Chondrocyte (in vitro differentiated cells): ENCODE measurements around the gene LSS. TPM values are rescaled to one million over a fixed set of nuclear protein-coding genes. Genes with fewer than 3 reads are reported as not detected.
A peak's percentile ranks its signal among the peaks of the same experiment; 100 is the strongest.
"Not testable (repeated sequence)": the region's sequence is repeated elsewhere in the genome, so short reads cannot be mapped to it uniquely, and the experiment has no call there.

Source experiments
- DNase-seq: peaks from one replicate; pipeline ENCODE4 v3.0.0; 2021; ENCODE audit warnings: mixed read lengths, low spot score
- H3K27ac Mint-ChIP-seq: one replicate; pipeline ENCODE4 v1.8.0; 2021; ENCODE audit warnings: mild to moderate bottlenecking, moderate library complexity, mixed read lengths; ENCODE audit not compliant: unreplicated experiment
- H3K27me3 Mint-ChIP-seq: 2 replicates; pipeline ENCODE4 v1.8.0; 2021; ENCODE audit warnings: low read depth, mixed read lengths
- H3K36me3 Mint-ChIP-seq: 2 replicates; pipeline ENCODE4 v1.8.0; 2021; ENCODE audit warnings: low read depth, mixed read lengths
- H3K4me1 Mint-ChIP-seq: 2 replicates; pipeline ENCODE4 v1.8.0; 2021; ENCODE audit warnings: low read depth, mild to moderate bottlenecking, mixed read lengths
- H3K4me3 Mint-ChIP-seq: one replicate; pipeline ENCODE4 v1.8.0; 2021; ENCODE audit warnings: mild to moderate bottlenecking, moderate library complexity, mixed read lengths; ENCODE audit not compliant: unreplicated experiment
- H3K9me3 Mint-ChIP-seq: 2 replicates; pipeline ENCODE4 v1.8.0; 2021; ENCODE audit warnings: low read depth, mixed read lengths
- total RNA-seq: library from RNA; stranded (reverse); gene quantifications from 3 replicates; pipeline ENCODE4 v1.2.1, GENCODE V29; 2021
- TF ChIP-seq, protein P1 (sequence below): fragments of 200-600 bp; sonication (generic); IDR thresholded peaks from 2 replicates; pipeline ENCODE4 v1.5.0; 2021; ENCODE audit warnings: antibody characterized with exemption, mild to moderate bottlenecking, moderate library complexity

LSS gene
- total RNA-seq, 1 donor from 2014 or later: 107 TPM

DNA sequence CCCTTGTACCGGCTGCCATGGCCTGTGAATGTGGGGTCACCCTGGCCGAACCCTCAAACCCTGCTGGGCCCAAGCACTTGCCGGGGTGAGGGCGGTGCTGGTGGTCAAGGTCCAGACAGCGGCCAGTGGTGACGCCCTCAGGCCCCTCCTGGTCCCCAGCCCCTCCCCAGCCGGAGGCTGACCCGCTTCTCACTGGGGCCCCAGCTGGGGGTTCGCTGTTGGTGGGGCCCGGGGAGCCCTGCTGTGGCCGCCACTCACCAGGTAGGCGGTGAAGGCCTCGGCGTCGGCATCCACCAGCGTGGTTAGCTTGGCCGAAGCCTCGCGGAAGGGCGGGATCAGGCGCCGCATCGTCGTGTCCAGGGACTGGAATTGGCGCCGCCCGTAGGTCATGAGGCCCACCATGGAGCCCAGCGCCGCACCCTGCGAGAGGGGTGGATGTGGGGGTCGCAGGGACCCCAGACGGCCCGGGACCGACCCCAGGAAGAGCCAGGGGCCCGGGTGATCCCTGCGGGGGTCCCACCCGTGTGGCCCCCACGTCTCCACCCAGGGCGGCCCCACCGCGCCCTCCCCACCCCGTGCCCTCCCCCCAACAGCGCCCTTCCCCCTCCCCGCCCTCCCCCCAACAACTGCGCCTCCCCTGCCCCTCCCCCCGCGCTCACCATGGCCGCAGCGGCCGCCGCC, 83.3 kb downstream of the LSS start:
- Mint-ChIP-seq H3K36me3 (peaks cover 3% of the 10 kb centered on the region), H3K27me3 (peaks cover 6% of the 10 kb centered on the region), H3K27ac (no peak overlapping the region), H3K4me3 (no peak overlapping the region), H3K4me1 (peaks cover 14% of the 10 kb centered on the region), H3K9me3 (no peaks in the 10 kb centered on the region)
- TF ChIP-seq, protein P1, sequence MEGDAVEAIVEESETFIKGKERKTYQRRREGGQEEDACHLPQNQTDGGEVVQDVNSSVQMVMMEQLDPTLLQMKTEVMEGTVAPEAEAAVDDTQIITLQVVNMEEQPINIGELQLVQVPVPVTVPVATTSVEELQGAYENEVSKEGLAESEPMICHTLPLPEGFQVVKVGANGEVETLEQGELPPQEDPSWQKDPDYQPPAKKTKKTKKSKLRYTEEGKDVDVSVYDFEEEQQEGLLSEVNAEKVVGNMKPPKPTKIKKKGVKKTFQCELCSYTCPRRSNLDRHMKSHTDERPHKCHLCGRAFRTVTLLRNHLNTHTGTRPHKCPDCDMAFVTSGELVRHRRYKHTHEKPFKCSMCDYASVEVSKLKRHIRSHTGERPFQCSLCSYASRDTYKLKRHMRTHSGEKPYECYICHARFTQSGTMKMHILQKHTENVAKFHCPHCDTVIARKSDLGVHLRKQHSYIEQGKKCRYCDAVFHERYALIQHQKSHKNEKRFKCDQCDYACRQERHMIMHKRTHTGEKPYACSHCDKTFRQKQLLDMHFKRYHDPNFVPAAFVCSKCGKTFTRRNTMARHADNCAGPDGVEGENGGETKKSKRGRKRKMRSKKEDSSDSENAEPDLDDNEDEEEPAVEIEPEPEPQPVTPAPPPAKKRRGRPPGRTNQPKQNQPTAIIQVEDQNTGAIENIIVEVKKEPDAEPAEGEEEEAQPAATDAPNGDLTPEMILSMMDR: no peak
- DNase-seq: peak; percentile 94

DNA sequence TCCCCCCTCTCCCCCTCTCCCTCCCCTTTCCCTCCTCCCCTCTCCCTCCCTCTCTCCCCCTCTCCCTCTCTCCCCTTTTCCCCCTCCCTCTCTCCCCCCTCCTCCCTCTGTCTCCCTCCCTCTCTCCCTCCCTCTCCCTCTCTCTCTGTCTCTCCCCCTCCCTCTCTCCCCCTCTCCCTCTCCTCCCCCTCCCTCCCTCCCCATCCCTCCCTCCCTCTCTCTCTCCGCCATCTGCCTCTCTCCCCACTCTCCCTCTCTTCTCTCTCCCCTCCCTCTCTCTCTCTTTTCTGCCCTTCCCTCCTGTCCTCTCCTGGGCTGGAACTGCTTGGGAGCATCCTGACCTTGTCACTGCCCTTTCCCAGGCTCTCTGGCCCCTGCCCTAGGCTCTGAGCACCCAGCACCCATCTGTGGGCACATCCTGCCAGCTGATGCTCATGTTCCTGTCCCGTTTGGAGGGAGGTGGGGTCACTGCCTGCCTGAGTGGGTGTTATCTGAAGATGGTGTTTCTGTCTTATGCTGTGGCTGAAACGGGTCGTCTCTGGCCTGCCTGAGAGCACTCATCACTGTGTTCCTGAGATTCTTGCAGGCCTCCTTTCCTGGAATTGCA, 84.0 kb downstream of the LSS start:
- peaks cover 4% of the 10 kb centered on the region for H3K36me3 Mint-ChIP-seq
- H3K27ac Mint-ChIP-seq: no peak overlapping the region
- peaks cover 16% of the 10 kb centered on the region for H3K4me1 Mint-ChIP-seq
- H3K9me3 Mint-ChIP-seq: no peaks in the 10 kb centered on the region
- H3K4me3 Mint-ChIP-seq: no peak overlapping the region
- peak; percentile 37 for DNase-seq
- H3K27me3 Mint-ChIP-seq: peaks cover 12% of the 10 kb centered on the region
- TF ChIP-seq, protein P1: no peak

DNA sequence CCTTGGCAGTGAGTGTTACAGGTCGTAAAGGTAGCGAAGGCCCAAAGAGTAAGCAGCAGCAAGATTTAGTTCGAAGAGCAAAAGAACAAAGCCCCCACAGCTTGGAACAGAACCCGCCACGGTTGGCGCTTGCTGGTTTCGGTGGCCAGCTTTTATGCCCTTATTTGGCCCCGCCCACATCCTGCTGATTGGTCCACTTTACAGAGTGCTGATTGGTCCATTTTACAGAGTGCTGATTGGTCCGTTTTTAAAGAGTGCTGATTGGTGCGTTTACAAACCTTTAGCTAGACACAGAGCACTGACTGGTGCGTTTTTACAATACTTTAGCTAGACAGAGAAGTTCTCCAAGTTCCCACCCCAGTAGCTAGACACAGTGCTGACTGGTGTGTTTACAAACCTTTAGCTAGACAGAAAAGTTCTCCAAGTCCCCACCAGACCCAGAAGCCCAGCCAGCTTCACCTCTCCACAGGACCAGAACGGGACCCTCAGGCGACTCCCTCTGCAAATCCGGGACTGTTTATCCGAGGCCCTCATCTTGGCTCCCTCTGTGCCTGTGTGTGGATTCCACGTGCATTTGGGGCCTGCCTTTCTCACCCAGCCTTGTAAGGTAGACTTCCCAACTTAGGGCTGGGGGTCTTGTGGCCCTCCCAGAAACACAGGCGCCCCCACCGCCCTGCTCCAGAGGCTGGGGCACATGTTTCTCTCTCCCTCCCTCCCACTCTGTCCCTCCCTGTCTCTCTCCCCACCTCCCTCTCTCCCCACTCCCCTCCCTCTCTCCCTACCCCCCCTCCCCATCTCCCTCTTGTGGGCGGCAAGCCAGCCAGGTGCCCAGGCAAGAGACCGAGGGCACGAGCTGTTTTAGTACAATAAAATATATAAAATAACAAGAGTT, 85.7 kb downstream of the LSS start:
- Mint-ChIP-seq H3K4me1 (peaks cover 16% of the 10 kb centered on the region), H3K27me3 (peaks cover 12% of the 10 kb centered on the region), H3K36me3 (peaks cover 4% of the 10 kb centered on the region), H3K27ac (no peak overlapping the region), H3K9me3 (no peaks in the 10 kb centered on the region), H3K4me3 (no peak overlapping the region)
- DNase-seq: peak; percentile 65
- TF ChIP-seq, protein P1: no peak

DNA sequence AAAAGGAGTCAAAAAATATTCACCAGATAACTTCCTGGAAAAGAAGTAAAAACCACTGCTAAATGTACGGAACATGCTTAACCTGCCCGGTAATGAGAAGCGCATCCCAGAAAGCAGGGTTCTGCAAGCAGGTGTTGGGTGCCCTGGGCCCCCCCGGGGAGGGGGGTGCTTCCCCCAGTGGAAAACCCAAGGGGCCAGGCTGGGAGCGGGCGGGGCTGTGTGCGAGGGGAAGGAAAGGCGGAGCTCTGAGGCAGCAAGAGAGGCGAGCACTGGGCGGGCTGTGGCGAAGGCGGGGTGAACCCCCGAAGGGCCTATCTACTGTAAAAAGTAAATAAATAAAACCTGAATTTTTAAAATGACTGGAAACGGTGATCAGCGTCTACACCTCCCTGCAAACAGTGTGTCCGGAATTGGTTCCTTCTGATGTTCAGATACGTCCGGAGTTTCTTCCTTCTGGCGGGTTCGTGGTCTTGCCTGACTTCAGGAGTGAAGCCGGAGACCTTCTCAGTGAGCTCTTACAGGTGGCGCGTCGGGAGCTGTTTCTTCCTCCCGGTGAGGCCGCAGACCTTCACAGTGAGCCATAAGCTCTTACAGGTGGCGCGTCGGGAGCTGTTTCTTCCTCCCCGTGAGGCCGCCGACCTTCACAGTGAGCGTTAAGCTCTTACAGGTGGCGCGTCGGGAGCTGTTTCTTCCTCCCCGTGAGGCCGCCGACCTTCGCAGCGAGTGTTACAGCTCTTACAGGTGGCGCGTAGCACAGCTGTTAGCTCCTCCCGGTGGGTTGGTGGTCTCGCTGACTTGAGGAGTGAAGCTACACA, 86.6 kb downstream of the LSS start:
- TF ChIP-seq, protein P1: no peak
- H3K4me1 Mint-ChIP-seq: peaks cover 16% of the 10 kb centered on the region
- H3K4me3 Mint-ChIP-seq: no peak overlapping the region
- peaks cover 12% of the 10 kb centered on the region for H3K27me3 Mint-ChIP-seq
- DNase-seq: peak; percentile 60
- no peaks in the 10 kb centered on the region for H3K9me3 Mint-ChIP-seq
- H3K36me3 Mint-ChIP-seq: peaks cover 4% of the 10 kb centered on the region
- no peak overlapping the region for H3K27ac Mint-ChIP-seq

DNA sequence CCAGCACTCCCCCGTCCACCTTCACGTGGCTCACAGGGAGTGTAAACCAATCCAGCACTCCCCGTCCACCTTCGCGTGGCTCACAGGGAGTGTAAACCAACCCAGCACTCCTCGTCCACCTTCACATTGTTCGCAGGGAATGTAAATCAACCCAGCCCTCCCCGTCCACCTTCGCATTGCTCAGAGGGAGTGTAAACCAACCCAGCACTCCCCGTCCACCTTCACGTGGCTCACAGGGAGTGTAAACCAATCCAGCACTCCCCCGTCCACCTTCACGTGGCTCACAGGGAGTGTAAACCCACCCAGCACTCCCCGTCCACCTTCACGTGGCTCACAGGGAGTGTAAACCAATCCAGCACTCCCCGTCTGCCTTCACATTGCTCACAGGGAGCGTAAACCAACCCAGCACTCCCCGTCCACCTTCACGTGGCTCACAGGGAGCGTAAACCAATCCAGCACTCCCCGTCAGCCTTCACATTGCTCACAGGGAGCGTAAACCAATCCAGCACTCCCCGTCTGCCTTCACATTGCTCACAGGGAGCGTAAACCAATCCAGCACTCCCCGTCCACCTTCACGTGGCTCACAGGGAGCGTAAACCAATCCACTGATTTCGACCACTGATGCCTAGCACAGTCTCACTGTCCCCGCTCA, 88.1 kb downstream of the LSS start:
- peaks cover 21% of the 10 kb centered on the region for H3K4me1 Mint-ChIP-seq
- not testable (repeated sequence) for DNase-seq, H3K27ac Mint-ChIP-seq, H3K36me3 Mint-ChIP-seq, H3K4me3 Mint-ChIP-seq, H3K9me3 Mint-ChIP-seq
- H3K27me3 Mint-ChIP-seq: peaks cover 12% of the 10 kb centered on the region
